ENCODE measurements around the gene DNAJC13.

GRCh38 chr3:132406587-132406986 is 10.7 kb upstream of the DNAJC13 start:
- TF ChIP-seq EZH2phosphoT487 (IDR thresholded peaks at IDR 0.05; ENCODE audit: insufficient read depth, low read depth) (no peak), EZH2 (IDR thresholded peaks at IDR 0.05; ENCODE audit: insufficient read depth, poor library complexity, severe bottlenecking) (no peak)

All from GM23248 (cell line).